ENCODE measurements around the gene TRIB2. TPM values are rescaled to one million over a fixed set of nuclear protein-coding genes. Genes with fewer than 3 reads are reported as not detected.

TRIB2 gene
- total RNA-seq, 1 experiment from 2014 or later, result 6.2 TPM

GRCh38 chr2:12720278-12720620 lies 3.5 kb downstream of the TRIB2 start:
- no peak overlapping the region for H3K4me3 Mint-ChIP-seq (ENCODE audit: low read depth, unreplicated experiment)
- no peaks in the 10 kb centered on the region for H3K9me3 Mint-ChIP-seq (ENCODE audit: low read depth, unreplicated experiment)
- CTCF ChIA-PET, result no interaction called here
- H3K27ac Mint-ChIP-seq (ENCODE audit: unreplicated experiment), result no peak overlapping the region
- no peak for TF ChIP-seq CTCF (IDR thresholded peaks at IDR 0.05; ENCODE audit: unreplicated experiment)
- DNase-seq, result no peak
- H3K4me1 Mint-ChIP-seq (ENCODE audit: low read depth, unreplicated experiment), result peaks cover 17% of the 10 kb centered on the region
- no TSS peak for BruUV-seq (replicated peaks)
- peaks cover 29% of the 10 kb centered on the region for H3K36me3 Mint-ChIP-seq (ENCODE audit: insufficient read depth, unreplicated experiment)
- intact Hi-C loops (cut with micrococcal nuclease; ENCODE audit: unreplicated experiment), result no loop called here
- H3K27me3 Mint-ChIP-seq (ENCODE audit: unreplicated experiment), result peaks cover 18% of the 10 kb centered on the region

- BruUV-seq (replicated peaks), result no TSS peak
- Mint-ChIP-seq H3K9me3 (ENCODE audit: low read depth, unreplicated experiment) (no peaks in the 10 kb centered on the region), H3K27me3 (ENCODE audit: unreplicated experiment) (peaks cover 18% of the 10 kb centered on the region), H3K4me3 (ENCODE audit: low read depth, unreplicated experiment) (no peak overlapping the region), H3K27ac (ENCODE audit: unreplicated experiment) (no peak overlapping the region), H3K36me3 (ENCODE audit: insufficient read depth, unreplicated experiment) (peaks cover 28% of the 10 kb centered on the region), H3K4me1 (ENCODE audit: low read depth, unreplicated experiment) (peaks cover 11% of the 10 kb centered on the region)
- intact Hi-C loops (cut with micrococcal nuclease; ENCODE audit: unreplicated experiment), result no loop called here
- CTCF ChIA-PET, result no interaction called here
- no peak for TF ChIP-seq CTCF (IDR thresholded peaks at IDR 0.05; ENCODE audit: unreplicated experiment)
- no peak for DNase-seq
Measured at GRCh38 chr2:12720754-12721378, 4.1 kb downstream of the TRIB2 start.

- Mint-ChIP-seq H3K27me3 (ENCODE audit: unreplicated experiment) (peaks cover 18% of the 10 kb centered on the region), H3K27ac (ENCODE audit: unreplicated experiment) (no peak overlapping the region), H3K9me3 (ENCODE audit: low read depth, unreplicated experiment) (no peaks in the 10 kb centered on the region), H3K4me3 (ENCODE audit: low read depth, unreplicated experiment) (no peak overlapping the region), H3K4me1 (ENCODE audit: low read depth, unreplicated experiment) (peaks cover 6% of the 10 kb centered on the region), H3K36me3 (ENCODE audit: insufficient read depth, unreplicated experiment) (peaks cover 19% of the 10 kb centered on the region)
- TF ChIP-seq CTCF (IDR thresholded peaks at IDR 0.05; ENCODE audit: unreplicated experiment), result no peak
- BruUV-seq (replicated peaks), result no TSS peak
- CTCF ChIA-PET, result no interaction called here
- intact Hi-C loops (cut with micrococcal nuclease; ENCODE audit: unreplicated experiment), result no loop called here
- no peak for DNase-seq
Measured at GRCh38 chr2:12721566-12722446, 5.1 kb downstream of the TRIB2 start.

GRCh38 chr2:12722447-12723316 lies 5.9 kb downstream of the TRIB2 start:
- no peak for DNase-seq

More at GRCh38 chr2:12722447-12723316, 5.9 kb downstream of the TRIB2 start:
- Mint-ChIP-seq H3K9me3 (ENCODE audit: low read depth, unreplicated experiment) (no peaks in the 10 kb centered on the region), H3K4me3 (ENCODE audit: low read depth, unreplicated experiment) (no peak overlapping the region), H3K27ac (ENCODE audit: unreplicated experiment) (no peak overlapping the region), H3K36me3 (ENCODE audit: insufficient read depth, unreplicated experiment) (peaks cover 10% of the 10 kb centered on the region), H3K4me1 (ENCODE audit: low read depth, unreplicated experiment) (peaks cover 6% of the 10 kb centered on the region), H3K27me3 (ENCODE audit: unreplicated experiment) (peaks cover 15% of the 10 kb centered on the region)
- BruUV-seq (replicated peaks), result no TSS peak
- intact Hi-C loops (cut with micrococcal nuclease; ENCODE audit: unreplicated experiment), result no loop called here
- CTCF ChIA-PET, result no interaction called here
- no peak for TF ChIP-seq CTCF (IDR thresholded peaks at IDR 0.05; ENCODE audit: unreplicated experiment)
